Calu3 (cell line): ENCODE data around the gene MUC20. TPM values are rescaled to one million over a fixed set of nuclear protein-coding genes. Genes with fewer than 3 reads are reported as not detected.
"Not testable (repeated sequence)": the region's sequence is repeated elsewhere in the genome, so short reads cannot be mapped to it uniquely, and the experiment has no call there.

Source experiments
- BruUV-seq: library from RNA; stranded (reverse); fragments of 400-500 nt; replicated peaks from 2 replicates; lab custom pipeline; 2021; lab: Mats Ljungman, UMichigan
- CTCF ChIA-PET: fragments of 300-600 bp; sonication (Branson Sonifier 250); formaldehyde crosslinking; loops from one replicate; lab custom pipeline; 2022; ENCODE audit warnings: antibody characterized with exemption; lab: Charles Lee
- DNase-seq: peaks from one replicate; pipeline ENCODE4 v3.0.0; 2022
- H3K27ac Mint-ChIP-seq: one replicate; pipeline ENCODE4 v1.8.0; 2022; ENCODE audit warnings: mixed read lengths; ENCODE audit not compliant: unreplicated experiment
- H3K27me3 Mint-ChIP-seq: one replicate; pipeline ENCODE4 v1.8.0; 2022; ENCODE audit warnings: mixed read lengths; ENCODE audit not compliant: unreplicated experiment
- H3K36me3 Mint-ChIP-seq: one replicate; pipeline ENCODE4 v1.8.0; 2022; ENCODE audit warnings: mild to moderate bottlenecking, moderate library complexity, mixed read lengths; ENCODE audit not compliant: insufficient read depth, unreplicated experiment
- H3K4me1 Mint-ChIP-seq: one replicate; pipeline ENCODE4 v1.8.0; 2022; ENCODE audit warnings: mild to moderate bottlenecking, low read depth, mixed read lengths; ENCODE audit not compliant: unreplicated experiment
- H3K4me3 Mint-ChIP-seq: one replicate; pipeline ENCODE4 v1.8.0; 2022; ENCODE audit warnings: mild to moderate bottlenecking, low read depth, moderate library complexity, mixed read lengths; ENCODE audit not compliant: unreplicated experiment
- H3K9me3 Mint-ChIP-seq: one replicate; pipeline ENCODE4 v1.8.0; 2022; ENCODE audit warnings: low read depth, mixed read lengths; ENCODE audit not compliant: unreplicated experiment
- intact Hi-C: fragments of 100-400 bp; cut with micrococcal nuclease; formaldehyde crosslinking; loops from one replicate; pipeline ENCODE4 v1.10.0; 2022; ENCODE audit not compliant: unreplicated experiment
- total RNA-seq: library from RNA; stranded (reverse); gene quantifications from 2 replicates; pipeline ENCODE4 v1.2.3, GENCODE V29; 2022
- TF ChIP-seq, protein P1 (sequence below): fragments of 200-600 bp; IDR thresholded peaks from one replicate; pipeline ENCODE4 v1.8.0; 2022; ENCODE audit warnings: antibody characterized with exemption; ENCODE audit not compliant: unreplicated experiment

MUC20 gene
- total RNA-seq, 1 experiment from 2014 or later, result 83.1 TPM

DNA sequence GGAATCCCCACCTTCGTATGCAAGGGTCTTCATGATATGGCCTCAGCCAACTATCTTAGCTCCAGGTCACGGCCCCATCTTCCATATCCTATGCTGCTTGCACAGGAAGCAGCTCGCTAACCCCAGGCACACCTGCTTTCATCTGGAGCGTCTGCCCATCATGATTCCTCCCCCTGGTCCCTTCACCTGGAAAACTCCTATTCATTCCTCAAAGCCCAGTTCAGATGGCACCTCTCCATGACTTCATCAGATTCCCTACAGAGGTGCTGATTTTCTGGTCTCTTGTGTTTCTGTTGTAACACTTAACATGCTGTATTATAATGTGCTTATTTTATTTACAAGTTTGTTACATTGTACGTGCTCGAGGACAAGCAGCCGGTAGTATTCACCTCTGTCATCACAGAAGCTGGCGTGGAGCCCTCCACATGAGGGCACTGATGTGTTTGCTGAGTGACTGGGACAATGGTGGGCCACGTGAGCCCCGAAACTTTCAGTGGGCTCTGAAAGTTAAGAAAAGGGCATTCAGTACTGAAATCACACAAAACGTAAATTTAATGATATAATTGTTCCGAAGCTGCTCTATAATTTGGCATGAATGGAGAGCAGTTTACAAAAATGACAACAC lies 16.2 kb downstream of the MUC20 start:
- CTCF ChIA-PET, result no interaction called here
- Mint-ChIP-seq H3K27ac (no peak overlapping the region), H3K4me1 (no peaks in the 10 kb centered on the region), H3K4me3 (no peak overlapping the region), H3K27me3 (no peaks in the 10 kb centered on the region), H3K9me3 (no peaks in the 10 kb centered on the region), H3K36me3 (peaks cover 13% of the 10 kb centered on the region)
- intact Hi-C loops, result no loop called here
- TF ChIP-seq, protein P1, sequence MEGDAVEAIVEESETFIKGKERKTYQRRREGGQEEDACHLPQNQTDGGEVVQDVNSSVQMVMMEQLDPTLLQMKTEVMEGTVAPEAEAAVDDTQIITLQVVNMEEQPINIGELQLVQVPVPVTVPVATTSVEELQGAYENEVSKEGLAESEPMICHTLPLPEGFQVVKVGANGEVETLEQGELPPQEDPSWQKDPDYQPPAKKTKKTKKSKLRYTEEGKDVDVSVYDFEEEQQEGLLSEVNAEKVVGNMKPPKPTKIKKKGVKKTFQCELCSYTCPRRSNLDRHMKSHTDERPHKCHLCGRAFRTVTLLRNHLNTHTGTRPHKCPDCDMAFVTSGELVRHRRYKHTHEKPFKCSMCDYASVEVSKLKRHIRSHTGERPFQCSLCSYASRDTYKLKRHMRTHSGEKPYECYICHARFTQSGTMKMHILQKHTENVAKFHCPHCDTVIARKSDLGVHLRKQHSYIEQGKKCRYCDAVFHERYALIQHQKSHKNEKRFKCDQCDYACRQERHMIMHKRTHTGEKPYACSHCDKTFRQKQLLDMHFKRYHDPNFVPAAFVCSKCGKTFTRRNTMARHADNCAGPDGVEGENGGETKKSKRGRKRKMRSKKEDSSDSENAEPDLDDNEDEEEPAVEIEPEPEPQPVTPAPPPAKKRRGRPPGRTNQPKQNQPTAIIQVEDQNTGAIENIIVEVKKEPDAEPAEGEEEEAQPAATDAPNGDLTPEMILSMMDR, result no peak
- no peak for DNase-seq
- no TSS peak for BruUV-seq

DNA sequence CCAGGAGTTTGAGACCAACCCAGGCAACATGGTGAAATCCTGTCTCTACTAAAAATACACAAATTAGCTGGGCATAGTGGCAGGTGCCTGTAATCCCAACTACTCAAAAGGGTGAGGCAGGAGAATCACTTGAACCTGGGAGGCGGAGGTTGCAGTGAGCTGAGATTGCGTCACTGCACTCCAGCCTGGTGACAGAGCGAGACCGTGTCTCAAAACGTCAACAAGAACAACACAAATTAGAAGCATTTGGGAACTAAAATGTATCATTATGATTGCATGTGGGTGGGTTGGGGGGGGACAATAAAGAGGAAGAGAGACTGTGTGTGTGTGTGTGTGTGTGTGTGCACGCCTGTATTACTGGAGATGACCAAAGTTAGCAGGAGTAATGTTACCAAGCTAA lies 17.0 kb downstream of the MUC20 start:
- intact Hi-C loops, BruUV-seq, H3K9me3 Mint-ChIP-seq, H3K27me3 Mint-ChIP-seq, H3K27ac Mint-ChIP-seq, DNase-seq, H3K4me3 Mint-ChIP-seq, H3K36me3 Mint-ChIP-seq, H3K4me1 Mint-ChIP-seq: not testable (repeated sequence)
- CTCF ChIA-PET, result interaction anchor here (0.5 to 0.6 kb wide), 2 partner anchors 26 to 80 kb away, joined by 3 read pairs; no protein-coding TSS in a partner anchor

DNA sequence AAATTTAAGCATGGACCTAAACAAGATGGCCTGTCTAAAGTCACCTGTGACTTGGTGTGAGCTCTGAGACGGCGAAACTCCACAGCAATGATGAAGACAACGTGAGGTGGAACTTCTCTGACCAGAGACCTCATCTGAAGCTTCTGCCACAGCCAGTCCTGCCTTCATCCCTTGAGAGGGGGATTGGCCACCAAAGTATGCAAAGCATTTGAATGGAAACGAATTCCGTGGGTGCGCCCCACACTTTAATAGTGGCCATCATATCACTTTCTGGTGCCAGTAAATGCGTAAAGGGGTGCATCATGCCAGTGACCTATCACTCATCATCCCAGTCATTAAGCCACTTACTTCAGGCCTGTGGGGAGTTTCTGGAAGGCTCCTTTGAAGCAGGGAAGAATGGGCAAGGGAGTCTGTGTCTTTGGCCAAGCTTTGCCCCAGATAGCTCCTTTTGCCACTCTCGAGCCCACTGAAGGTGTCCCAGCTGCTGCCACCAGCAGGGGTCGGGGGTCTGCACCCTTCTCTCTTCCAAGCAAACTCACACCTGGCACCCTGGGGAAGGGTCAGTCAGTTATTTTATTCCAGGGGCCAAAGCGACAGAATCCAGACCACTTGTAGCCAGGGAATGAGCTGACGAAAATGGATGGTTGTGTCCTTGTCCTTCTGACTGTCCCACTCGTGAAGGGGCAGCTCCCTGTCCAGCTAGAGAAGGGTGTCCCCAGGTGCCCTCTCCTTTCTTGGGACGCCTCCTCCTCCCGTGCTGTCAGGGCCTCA lies 17.7 kb downstream of the MUC20 start:
- Mint-ChIP-seq H3K27ac (no peak overlapping the region), H3K4me1 (no peaks in the 10 kb centered on the region)
- BruUV-seq, result no TSS peak

DNA sequence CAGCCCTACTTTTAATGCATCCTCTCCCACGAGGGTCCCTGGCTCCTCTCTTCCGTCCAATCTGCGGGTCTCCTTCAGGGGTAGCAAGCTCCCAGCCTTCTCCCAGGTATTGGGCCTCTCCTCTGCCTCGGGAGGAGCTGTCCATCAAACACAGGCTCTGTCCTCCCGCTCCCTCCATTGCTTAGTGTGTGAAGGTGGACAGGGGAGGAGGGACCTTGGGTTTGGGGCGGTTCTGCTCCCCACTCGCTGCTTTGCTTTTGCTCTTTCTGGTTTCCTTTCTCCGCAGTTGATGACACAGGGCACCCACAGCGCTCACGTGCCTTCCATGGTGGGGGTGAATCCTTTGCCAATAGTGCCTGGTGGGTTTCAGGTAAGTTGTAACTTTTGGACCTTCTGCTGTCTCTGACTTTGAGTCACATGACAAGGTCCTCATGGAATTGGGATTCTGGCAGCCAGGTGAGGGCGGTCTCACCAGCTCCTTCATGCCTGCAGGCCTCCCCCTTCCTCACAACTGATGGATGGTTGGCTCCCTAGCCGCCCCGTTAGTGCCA lies 18.9 kb downstream of the MUC20 start:
- H3K9me3 Mint-ChIP-seq, result no peaks in the 10 kb centered on the region
- TF ChIP-seq, protein P1, result no peak
- peak overlapping the region; percentile 55 for H3K27ac Mint-ChIP-seq
- H3K36me3 Mint-ChIP-seq, result peaks cover 8% of the 10 kb centered on the region
- H3K27me3 Mint-ChIP-seq, result no peaks in the 10 kb centered on the region
- no TSS peak for BruUV-seq
- DNase-seq, result no peak
- intact Hi-C loops, result loop anchor here (10.0 kb wide), 2 partner anchors 115 kb away; no protein-coding TSS in a partner anchor
- no peaks in the 10 kb centered on the region for H3K4me1 Mint-ChIP-seq
- CTCF ChIA-PET, result no interaction called here
- no peak overlapping the region for H3K4me3 Mint-ChIP-seq

More for the DNA sequence above, 17.7 kb downstream of the MUC20 start:
- H3K36me3 Mint-ChIP-seq, result peaks cover 9% of the 10 kb centered on the region
- no peaks in the 10 kb centered on the region for H3K9me3 Mint-ChIP-seq
- DNase-seq, result no peak
- no peaks in the 10 kb centered on the region for H3K27me3 Mint-ChIP-seq
- no peak overlapping the region for H3K4me3 Mint-ChIP-seq
- TF ChIP-seq, protein P1, result no peak
- intact Hi-C loops, result no loop called here
- CTCF ChIA-PET, result interaction anchor here (0.6 kb wide), 1 partner anchor 79 kb away, joined by 3 read pairs; no protein-coding TSS in a partner anchor
